ENCODE measurements around the gene GGCX.

- TF ChIP-seq CTCF (IDR thresholded peaks at IDR 0.05) (no peak), POLR2AphosphoS5 (IDR thresholded peaks at IDR 0.05) (no peak), POLR2A (IDR thresholded peaks at IDR 0.05) (no peak)
These were observed 20.0 kb downstream of the GGCX start for GRCh38 chr2:85541262-85541661.

Measured in prostate gland (tissue), 2 donors.